SK-N-DZ (cell line): Measurements from ENCODE around the gene CHKA.

Experiments
- DNase-seq: peaks from one replicate; pipeline ENCODE4 v3.0.0-alpha.2; 2015; ENCODE audit warnings: low spot score

The CHKA gene

GRCh38 chr11:68074584-68075352 is 46.4 kb downstream of the CHKA start:
- DNase-seq: no peak

DNA sequence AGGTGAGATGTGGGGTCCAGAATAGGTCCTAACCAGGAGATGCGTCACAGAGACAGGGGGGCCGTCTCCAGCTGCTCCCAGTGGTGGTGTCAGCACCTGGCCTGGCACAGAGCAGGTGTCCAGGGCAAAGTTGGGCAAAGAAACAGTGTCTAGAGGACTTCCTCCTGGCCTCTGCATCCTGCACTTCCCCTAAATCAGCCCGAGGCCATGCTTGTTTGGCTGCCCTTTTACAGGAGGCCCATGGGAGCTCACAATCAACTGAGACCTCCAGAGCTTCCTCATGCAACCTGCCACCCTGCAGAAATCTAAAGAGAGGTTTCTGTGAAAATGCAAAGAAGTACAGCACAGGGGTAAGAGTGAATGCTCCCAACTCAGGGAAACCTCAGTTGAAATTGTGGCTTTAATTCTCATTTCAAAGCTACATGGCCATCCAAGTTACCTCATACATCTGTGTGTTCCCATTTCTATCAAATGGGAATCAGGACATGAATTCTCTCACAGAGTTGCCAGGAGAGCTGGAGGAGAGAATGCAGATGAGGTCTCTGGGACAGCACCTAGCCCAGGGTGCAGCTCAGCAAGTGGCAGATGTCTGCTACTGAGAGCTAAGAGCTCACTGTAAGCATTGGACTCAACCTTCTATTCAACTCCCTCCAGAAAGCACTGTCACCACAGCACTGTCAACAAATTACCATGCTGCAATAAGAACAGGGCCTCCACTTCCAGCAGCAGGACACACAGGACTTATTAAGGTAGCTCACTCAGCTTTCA is 49.7 kb downstream of the CHKA start:
- DNase-seq: no peak

DNA sequence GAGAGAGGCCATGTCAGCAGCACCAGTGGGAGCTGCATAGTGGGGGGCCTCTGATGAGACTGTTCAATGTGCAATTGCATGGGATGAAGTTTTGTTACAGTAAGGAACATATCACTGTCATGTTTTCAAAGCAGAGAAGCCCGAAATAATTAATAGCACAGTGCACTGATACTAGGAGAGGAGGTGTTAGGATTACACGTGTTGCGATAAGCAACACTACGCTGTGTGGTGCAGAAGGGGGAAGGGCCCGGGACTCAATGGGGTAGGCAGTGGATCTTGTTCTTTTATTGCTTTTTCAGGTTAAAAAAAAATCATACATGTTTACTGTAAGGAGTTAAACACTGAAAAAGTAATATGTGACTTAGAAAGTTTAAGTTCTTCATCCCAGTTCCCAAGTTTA is 53.2 kb downstream of the CHKA start:
- DNase-seq: no peak

DNA sequence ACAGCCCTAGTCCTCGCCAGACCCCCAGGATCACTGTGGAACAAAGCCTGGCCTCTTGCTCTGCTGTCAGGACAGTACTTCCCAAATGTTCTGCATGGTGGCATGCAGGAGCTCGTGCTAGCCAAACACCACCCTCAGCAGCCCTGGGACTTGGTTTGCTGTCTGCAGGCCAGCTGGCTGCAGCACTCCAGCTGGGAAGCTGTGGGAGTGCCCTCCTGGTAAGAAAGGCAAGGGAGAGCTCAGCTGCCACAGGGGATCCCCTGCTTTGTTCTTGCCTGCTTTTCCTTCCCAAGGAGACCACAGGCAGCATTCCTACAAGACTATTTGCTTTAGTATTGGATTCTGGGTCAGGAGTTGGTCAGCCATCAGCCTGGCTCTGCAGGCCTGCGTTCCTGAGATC is 54.4 kb downstream of the CHKA start:
- no peak for DNase-seq

DNA sequence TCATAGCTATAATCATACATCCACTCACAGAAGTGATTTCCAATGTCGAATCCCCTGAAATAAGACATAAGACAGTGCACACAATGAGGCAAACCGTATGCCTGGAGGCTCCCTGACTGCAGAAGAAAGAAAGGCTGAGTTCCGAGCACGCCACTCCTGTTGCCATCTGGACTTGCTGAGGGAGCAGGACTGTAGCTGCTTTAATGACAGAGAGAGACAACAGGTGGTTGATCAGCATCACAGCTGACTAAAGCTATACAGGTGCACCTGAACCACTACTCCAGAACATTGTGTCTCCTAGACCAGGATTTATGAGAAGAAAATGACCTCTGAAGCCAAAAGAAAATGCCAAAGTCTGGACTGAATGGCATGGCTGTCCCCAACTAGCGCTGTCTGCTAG is 55.3 kb downstream of the CHKA start:
- no peak for DNase-seq

DNA sequence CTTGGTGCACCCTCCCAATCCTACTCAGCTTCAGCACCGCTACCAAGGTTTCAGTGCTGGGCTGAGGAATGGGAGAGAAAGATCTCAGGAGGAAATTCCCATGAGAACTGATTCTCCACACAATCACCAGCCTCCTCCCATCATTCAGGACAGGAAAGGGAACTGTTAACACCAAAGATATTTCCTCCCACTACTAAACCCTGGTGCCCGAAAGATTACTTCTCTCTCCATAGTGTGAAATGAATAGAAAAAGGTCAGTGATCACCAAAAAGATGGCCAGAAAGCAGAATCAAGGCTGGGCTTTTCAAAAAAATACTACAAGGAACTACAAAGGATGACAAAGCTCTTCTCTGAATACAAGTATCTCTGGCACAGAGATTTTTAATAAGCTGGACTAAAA is 56.3 kb downstream of the CHKA start:
- no peak for DNase-seq

GRCh38 chr11:68061508-68061907 is 59.7 kb downstream of the CHKA start:
- no peak for DNase-seq

DNA sequence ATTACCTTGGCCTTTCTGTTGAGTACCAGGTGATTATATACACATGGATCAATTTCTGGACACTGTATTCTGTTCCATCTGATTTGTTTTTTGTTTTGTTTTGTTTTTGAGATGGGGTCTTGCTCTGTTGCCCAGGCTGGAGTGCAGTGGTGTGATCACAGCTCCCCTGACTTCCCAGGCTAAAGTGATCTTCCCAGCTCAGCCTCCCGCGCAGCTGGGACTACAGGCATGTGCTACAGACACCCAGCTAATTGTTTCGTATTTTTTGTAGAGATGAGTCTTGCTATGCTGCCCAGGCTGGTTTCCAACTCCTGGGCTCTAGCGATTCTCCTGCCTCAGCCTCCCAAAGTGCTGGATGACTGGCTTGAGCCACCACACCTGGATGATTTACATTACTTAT is 63.4 kb downstream of the CHKA start:
- no peak for DNase-seq

- DNase-seq: no peak
Measured at GRCh38 chr11:68056317-68057285, 64.6 kb downstream of the CHKA start.

GRCh38 chr11:68053981-68054812 is 67.0 kb downstream of the CHKA start:
- no peak for DNase-seq

DNA sequence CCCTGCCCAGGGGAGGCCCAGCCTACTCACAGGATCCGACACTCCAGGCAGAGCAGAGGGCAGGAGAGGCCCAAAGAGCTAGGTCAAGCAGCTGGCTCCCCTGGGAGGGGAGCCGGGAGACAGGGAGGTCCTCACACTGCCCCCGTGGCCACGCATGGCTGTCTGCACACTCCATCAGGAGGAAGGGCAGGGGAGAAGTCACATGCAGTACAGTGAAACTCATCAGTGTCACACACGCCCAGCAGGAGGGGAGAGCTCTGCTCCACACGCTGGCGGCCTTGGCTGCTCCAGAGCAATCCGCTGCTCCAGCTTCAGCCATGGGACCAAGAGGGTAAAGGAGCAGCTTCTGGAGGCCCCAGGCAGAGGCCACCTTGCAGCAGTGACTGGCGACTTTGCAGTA is 68.1 kb downstream of the CHKA start:
- no peak for DNase-seq

DNA sequence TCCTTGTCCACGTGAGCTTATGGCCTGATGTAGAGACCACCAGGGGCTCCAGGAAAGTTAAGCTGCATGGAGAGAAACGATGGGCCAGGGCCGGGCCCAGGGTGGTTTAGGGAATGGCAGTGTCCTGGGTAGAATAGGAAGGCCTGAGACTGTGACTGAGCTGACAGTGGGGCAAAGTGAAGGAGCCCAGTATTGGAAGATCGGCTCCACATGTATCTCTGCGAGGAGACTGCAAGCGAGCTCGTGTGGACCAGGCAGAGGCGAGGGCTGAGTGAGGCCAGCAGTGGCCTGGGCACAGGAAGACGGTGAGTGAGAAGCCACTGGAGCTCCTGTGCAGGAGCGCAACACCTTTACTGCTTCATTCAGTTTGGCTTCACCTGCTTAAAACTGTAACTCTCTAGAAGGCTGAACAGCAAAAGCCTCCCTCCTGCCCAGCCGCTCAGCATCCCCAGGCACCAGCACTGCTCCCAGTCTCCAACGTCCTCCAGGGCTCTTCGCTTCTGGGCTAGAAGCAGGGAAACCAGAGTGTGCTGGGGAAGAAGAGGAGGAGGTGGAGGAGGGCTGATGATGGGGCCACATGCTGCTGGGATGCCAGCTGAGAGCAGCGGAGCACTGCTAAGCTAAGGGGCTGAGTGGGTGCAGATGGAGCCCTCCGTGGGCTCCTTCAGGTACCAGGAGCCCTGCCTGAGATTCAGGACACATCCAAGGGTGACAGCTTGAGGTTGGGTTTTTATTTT is 68.9 kb downstream of the CHKA start:
- no peak for DNase-seq

- no peak for DNase-seq
Measured at GRCh38 chr11:68051191-68052136, 69.7 kb downstream of the CHKA start.

- no peak for DNase-seq
Measured at GRCh38 chr11:68050371-68050841, 70.8 kb downstream of the CHKA start.

GRCh38 chr11:68049509-68050370 is 71.4 kb downstream of the CHKA start:
- no peak for DNase-seq

DNA sequence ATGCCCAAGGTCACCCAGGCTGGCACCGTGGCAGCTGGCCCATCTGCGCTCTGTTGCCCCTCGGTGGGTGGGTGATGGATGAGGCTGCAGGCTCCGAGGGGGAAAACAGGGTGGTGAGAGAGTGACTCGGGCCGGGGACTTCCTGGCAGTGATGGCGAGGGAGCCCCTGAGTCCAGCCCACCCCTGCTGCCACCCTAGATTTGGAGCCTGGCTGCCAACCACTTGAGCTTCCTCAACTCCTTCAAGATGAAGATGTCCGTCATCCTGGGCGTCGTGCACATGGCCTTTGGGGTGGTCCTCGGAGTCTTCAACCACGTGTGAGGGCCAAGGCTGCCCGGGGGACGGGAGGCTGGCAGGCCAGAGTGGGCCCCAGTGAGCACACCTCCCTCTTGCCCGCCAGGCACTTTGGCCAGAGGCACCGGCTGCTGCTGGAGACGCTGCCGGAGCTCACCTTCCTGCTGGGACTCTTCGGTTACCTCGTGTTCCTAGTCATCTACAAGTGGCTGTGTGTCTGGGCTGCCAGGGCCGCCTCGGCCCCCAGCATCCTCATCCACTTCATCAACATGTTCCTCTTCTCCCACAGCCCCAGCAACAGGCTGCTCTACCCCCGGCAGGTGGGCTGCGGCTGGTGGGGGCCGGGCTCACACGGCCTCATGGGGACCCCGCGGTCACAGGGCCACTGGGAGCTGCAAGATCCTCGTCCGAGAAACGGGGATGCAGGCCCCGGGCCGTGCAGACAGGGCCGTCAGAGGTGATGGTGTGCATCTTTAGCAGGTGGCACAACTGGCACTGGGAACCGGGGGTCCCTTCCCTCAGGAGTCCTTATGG is 72.3 kb downstream of the CHKA start:
- DNase-seq: no peak
